Hepatic stellate cell (primary cell): ENCODE results near the gene PRSS58.

Experiments
- DNase-seq: peaks from one replicate; pipeline ENCODE4 v3.0.0; 2011; ENCODE audit warnings: low spot score

PRSS58 gene, protein sequence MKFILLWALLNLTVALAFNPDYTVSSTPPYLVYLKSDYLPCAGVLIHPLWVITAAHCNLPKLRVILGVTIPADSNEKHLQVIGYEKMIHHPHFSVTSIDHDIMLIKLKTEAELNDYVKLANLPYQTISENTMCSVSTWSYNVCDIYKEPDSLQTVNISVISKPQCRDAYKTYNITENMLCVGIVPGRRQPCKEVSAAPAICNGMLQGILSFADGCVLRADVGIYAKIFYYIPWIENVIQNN

DNA sequence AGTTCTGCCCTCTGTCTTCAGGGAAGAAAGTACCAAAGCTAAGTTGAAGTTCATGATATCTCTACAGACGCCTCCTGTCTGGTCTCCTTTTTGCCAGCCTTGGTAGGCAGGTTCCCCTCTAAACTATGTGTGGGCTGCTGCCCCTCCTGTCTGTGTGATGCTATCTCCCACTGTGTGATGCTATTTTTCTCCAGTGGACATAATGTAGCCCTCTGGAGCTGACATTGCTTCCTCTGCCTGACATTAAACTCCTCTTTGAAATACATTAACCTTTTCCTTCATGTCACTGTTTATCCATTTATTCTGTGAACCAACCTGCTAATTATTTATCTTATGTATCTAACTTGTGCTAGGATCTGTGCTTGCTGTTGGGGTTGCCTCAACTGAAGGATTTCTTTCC, at the start of gene PRSS58:
Gene PRSS58, minus strand, starts transcription at position 101 of the 400 bp plus-strand sequence. CDS start 351 bp downstream, outside the sequence.
- DNase-seq = no peak

DNA sequence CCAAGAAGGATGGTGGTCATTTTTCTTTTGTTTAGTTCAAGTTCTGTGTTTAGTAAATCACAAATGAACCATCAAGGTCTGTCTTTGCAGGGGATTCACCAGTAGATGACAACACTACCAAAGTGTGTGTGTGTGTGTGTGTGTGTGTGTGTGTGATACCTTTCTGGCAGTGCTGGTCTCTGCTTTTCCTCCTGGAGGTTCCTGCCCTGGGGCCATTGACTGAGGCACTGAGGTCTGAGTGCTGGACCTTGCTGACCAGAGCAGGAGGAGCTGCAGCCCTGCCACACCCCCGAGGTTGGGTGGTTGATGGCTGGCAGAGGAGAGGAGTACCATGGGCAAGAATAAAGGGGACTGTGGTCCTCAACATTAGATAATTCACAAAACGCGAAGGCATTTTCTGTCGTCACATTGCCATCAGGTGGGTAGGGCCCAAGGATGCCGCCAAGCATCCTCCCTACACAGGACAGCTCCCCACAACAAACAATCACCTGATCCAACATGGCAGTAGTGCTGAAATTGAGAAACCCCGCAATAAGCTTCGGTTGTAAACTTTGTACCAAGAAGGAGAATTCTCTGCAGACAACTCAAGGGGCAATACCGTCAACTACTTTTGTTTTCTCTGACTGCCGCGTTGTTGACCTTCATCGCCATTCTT, 49.5 kb upstream of the PRSS58 start:
- no peak for DNase-seq

DNA sequence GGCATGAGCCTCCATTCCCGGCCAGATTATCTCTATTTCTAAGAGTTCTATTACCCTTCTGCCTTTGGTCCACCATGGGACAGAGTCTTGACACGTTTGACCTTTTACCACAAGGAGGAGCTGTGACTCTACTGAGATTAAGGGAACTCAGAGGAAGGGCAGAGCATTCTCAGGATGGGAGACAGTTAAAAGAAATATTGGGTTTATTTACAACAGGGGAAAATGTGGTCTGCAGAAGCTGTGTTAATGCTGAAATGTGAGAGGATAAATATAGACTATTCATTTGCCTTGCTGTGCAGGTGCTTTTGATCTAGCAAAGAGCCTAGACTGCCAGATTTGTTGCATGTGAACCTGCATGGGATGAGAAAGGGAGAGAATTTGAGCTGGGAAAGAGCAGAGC, 45.8 kb upstream of the PRSS58 start:
- no peak for DNase-seq

DNA sequence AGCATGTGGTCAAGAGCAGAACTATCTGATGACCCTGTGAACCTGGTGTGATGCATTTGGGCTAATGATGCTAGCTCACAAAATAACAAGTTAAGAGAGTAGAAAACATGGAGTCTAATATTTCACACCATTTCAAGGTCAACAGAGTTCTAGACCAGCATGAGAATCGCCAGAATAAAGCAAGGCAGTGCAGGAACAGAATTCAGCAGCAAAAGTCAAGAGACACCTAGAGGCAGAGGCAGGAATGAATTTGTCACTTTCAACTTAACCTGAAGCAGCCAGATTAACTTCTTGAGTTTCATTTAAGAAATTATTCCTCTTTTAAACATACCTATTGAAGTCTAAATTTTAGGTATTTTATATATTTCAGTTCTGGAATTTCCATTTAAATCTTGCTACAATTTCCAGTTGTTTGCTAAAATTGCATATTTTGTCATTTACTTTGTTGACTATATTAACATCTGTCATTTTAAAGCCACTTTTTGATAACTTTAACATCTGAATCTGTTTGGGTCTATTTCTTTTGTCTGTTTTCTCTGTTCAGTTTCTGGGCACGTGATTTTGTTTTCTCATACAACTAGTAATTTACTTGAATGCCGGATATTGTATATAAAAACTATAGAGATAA, 44.2 kb upstream of the PRSS58 start:
- DNase-seq = peak; percentile 25

DNA sequence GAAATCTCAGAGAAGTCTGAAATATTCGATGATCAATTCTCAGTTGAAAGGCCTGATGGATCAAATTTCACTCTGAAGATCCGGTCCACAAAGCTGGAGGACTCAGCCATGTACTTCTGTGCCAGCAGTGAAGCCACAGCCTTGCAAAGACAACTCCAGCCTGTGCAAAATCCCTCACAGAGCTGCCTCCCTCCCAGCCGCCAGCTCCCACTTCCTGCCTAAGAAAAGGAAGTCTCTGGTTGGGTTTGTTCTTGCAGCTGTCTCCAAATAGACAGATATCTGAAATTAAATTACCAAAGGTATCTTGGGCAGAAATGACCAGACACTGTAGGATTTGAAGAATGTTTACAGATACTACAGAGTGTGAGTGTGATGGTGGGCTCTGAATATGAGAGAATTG, 43.4 kb upstream of the PRSS58 start:
- DNase-seq = no peak

DNA sequence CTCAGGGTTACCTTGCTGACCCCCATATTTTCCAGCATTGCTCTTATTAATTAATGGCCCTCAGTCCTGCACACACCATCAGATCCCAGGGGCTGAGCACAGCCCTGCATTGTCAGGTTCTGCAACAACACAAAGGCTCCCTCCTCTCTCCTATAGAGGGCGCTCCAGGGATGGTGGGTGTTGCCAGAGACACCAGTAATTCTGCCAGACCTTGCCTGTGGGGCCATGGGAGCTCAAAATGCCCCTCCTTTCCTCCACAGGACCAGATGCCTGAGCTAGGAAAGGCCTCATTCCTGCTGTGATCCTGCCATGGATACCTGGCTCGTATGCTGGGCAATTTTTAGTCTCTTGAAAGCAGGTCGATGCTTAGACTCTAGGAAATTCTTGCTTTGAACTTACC, 42.8 kb upstream of the PRSS58 start:
- DNase-seq = no peak

DNA sequence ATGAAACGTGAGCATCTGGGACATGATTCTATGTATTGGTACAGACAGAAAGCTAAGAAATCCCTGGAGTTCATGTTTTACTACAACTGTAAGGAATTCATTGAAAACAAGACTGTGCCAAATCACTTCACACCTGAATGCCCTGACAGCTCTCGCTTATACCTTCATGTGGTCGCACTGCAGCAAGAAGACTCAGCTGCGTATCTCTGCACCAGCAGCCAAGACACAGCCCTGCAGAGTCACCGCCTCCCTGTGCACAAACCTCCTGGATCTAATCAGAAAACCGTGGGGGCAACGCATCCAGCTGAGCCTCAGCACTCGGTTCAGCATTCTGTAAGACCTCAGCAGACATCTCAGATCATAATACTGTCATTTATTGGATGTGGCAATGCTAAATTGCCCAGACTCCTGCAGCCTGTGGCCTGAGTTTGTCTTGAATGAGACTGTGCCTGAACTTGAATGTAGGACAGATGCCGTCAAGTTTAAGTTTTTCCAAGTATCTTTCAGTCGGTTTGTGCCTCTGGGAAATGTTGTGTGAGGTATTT, 41.5 kb upstream of the PRSS58 start:
- no peak for DNase-seq

DNA sequence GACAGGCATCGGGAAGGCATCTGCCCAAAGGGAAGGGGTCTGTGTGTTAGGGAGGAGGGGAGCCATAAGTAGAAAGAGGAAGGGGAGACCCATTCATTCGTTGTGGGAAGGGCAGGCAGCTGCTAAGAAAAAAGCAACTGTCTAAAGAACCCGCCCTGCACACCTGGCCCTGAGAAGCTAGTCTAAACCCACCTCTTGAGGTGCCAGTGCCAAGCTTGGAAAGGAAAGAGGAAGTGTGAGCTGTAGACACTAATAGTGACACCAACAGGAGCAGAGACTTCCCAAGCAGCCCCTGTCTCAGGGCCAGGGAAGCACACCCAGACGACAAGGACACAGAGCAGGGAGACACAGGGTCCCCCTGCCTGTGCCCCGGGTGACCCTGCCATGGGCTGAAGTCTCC, 40.8 kb upstream of the PRSS58 start:
- no peak for DNase-seq

DNA sequence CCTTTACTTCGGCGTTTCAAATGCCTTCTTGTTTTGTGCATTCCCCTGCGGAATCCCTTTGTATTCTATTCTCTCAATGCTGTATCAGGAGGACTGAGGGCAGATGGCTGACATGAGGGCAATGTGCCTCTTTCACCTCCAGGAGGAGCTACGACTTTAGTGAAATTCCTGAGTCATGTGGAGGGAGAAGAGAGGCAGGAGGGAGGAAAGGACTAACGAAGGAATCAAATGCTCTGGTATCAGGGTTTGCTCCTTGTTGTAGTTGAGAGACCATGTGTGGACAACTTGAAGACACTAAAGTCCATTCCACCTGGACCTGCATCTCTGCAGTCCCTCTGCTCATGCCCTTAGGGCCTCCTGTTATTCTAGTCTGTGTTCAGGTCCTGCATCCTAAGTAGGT, 40.2 kb upstream of the PRSS58 start:
- DNase-seq = no peak

DNA sequence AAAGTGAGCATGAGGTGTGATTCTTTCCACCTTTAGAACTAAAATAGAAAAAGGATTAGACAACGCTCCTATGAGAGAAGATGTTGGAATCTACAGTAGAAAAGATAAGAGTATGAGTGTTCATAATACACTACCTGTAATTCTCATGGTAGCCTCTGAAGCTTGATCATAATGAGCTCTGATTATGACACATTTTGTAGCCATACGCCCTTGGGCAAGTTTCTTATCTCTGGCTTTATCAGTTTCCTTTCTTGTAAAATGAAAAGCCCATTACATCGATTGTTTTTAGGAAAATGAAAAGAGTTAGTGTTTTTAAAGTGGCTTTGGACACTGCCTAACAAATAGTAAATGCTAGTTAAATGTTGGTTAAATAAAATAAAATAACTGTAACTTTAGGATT, 22.4 kb upstream of the PRSS58 start:
- no peak for DNase-seq

DNA sequence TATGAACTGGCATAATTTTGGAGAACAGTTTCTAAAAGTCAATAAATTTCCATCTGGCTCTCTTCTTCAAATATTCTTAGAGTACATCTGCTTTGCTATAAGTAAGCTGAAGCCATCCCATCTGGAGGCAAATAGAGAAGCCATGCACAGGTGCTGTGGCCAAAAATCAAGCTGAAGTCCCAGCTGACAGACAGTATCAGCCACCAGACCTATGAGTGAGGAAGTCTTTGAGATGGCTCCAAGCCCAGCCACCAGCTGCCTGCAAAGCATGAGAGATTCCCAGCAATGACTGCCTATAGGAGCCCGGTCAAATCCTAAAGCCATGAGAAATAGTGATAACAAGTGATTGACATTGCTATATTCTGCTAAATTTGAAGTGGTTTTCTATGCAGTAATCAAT, 21.7 kb upstream of the PRSS58 start:
- DNase-seq = no peak

DNA sequence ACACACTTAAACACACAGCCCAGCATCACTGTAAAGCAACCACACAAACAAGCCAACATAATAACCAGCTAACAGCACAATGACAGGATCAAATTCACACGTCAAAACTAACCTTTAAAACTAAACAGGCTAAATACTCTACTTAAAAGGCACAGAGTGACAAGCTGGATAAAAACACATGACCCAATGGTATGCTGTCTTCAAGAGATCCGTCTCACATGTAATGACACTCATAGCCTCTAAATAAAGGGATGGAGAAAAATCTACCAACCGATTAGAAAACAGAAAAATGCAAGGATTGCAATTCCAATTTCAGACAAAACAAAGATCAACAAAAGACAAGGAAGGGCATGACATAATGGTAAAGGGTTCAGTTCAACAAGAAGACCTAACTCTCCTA, 17.2 kb upstream of the PRSS58 start:
- no peak for DNase-seq

DNA sequence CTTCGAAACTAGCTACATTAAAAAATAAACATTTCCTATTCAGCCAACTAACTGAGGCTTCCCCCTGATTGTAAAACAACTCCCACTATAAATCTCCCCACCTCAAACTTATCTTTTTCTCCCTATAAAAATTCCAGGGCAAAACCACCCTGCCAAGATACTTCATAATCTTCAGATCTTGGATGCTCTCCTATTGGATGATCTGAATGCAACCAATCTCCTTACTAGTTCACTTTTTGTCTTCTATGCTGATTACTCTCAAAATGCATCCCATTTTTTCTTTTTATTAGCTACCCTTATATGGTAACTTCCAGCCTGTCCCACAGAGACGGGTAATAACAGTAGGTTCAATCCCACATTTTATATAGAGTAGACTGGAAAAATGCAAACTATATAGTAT, 15.0 kb upstream of the PRSS58 start:
- no peak for DNase-seq

DNA sequence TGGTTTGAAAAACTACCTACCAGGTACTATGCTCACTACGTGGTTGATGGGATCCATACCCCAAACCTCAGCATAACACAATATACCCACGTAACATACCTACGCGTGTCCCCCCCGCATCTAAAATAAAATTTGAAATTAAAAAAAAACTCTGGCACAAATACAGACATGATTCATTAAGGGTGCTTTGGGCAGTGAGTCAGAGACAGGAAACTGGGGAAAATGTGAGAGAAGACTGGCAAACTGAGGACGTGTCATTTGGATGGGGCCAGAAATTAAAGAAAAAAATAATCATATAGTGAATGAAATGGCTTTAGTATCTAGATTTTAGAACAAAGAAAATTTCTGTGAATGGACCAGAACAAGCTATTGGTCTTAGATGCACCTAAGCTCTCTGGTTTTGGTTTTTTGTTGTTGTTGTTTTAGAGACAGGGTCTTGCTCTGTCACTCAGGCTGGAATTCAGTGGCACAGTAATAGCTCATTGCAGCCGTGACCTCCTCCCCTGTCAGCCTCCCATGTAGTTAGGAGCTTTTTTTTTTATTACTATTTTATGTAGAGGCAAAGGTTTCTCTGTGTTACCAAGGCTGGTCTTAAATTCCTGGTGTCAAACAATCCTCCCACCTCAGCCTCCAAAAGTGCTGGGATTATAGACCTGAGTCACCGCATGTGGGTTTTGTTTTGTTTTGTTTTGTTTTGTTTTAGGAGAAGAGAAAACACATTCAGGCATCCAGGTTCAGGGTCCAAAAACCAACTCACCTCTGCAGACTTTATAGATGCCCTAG, 5.9 kb upstream of the PRSS58 start:
- DNase-seq = no peak

DNA sequence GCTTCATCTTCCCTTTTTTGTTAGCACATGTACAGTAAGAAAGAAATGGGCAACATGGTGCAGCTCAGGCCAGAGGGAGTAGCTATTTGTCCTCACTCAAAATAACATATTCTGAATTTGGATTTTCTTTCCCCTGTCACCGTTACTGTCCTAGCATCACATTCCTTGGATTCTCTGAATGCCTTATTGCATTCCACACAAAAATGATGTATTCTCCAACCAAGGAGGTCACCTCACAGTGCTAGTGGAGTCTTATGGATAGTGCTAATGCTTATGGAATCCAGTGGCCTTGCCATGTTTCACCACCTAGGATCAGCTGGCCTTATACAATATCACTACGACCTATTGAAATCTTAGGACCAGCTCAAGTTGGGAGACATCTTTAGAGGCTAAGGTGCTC, 7.2 kb downstream of the PRSS58 start:
- DNase-seq = no peak

DNA sequence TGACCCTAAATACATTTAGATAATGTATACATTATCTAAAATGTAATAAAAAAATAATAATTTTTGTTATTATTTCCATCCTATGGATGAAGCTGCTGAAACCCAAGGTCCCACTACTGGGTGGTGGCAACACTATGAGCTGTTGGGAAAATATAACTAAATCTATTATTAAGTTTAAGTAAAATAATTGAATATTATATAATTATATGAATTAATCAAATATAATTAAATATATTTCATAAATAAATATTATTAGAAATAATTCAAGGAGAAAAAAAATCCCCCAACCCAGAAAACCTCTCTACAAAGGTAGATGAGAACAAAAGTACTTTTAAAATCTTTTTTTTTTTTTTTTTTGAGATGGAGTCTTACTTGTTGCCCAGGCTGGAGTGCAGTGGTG, 7.9 kb downstream of the PRSS58 start:
- DNase-seq = no peak

DNA sequence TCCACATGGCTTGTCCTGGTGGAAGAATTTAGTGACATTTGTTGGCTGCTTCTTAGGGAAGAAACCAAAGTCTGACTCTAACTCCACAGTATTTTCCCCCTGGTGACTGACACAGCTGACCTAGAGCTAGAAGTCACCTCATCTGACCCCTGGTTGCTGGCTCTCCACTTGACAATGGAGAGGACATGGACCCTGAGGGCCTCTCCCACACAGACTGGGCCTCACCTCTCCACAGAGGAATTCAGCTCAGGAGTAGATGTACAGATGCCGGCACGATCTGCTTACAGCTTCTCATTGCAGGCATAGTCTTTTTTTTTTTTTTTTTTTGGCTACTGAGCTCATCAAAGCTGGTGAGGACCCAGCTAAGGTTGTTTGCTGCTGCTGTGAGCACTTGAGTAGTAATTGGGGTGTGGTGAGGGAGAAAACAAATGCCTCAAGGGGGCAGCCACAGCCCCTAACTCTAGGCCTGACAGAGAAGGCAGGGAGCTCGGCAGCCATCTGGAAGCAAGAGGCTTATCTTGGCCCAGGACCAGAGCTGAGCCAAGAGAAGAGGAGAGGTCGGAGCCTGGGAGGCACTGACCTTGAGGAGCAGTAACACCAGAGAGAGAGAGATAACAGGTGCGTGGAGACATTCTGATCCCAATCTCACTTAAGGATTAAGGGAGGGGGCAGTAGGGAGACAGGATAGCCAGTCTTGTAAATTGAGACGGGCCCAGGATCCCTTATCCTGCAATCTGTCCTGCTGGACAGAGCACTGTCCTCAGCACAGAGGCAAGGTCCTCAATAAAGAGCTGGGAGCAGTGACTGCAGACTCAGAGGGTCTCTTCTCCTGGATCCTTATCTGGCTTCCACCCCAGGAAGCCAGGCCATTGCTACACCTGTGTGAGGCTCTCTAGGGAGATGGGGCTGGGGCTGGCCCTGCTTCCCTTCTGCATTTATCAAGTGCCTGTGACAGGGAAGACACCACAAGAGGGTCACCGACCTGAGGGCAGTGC, 9.4 kb downstream of the PRSS58 start:
- DNase-seq = no peak

DNA sequence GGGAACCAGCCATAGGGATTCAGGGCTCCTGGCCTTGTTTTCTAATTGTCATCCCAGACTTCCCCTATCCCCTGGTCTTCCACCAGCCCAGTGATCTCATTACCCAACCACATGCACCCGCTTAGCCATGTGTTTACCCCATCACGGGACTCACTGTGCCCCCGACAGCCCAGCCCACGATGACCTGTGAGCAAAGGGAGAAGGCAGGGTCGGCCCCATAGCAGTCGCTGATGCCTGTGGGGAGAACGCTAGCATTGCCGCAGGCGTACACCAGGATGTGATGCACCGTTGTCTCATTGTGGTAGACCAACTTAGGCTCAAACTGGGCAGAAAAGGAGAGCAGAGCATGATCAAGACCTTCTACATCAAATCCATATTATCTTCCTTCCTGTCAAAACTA, 14.0 kb downstream of the PRSS58 start:
- DNase-seq = no peak

DNA sequence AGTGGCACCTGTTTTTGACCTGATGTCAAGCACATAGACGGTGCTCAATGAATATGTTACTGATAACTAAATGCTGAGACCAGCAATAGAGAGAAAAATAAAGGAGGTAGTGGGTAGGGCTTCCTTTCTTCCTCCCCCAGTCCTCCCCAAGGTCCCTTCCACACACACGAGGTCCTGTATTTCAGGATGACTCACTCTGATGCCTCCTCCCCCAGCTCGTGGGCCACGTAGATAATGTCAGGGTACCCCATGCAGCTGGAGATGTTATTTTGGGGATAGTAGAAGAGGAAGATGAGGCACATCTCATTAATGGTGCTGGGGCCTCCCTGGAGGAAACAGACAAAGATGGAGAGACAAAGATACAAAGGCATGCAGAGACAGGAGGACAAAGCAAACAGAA, 17.3 kb downstream of the PRSS58 start:
- DNase-seq = no peak

DNA sequence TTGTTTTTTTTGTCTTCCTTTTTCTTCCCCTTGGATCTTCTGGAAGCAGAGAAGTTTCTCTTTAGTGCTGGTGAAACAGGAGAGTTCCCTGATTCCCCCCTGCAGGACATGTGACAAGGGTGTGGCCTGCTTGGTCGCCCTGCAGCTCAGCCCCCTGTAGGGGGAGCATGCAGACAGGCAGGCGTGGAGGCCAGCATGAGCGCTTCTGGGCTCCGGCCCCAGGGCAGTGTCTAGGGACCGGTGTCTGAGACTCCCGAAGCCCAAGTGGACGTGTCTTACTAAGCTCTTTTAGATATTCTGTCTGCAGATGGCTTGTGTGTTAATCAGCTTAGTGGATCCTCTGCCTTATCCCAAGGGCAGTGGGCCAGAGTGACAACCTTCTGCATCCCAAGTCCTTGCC, 26.1 kb downstream of the PRSS58 start:
- DNase-seq = no peak

DNA sequence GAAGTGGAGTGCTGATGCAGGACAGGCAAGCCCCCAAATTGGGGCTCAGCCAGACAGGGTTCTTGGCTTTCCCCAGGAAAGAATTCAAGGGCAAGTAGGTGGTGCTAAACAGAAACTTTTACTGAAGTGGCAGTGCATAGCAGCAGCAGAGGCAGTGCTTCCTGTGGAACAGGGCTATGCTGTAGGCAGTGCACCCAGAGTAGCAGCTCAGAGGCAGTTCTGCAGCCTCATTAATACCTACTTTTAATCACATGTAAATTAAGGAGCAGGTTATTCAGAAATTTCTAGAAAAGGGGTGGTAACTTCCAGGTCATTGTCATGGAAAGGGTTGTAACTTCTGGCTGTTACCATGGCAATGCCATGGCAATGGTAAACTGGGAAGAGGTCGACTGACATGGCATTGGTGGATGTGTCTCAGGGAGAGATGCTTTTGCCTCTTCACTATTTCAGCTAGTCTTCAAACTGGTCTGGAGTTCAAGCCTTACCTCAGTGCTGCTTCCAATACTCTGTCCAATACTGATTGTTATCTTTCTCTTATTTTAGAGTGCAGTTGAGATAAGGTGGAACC, 29.2 kb downstream of the PRSS58 start:
- no peak for DNase-seq
